ENCODE results near the gene ZNF444.
"Not testable (repeated sequence)": the region's sequence is repeated elsewhere in the genome, so short reads cannot be mapped to it uniquely, and the experiment has no call there.

ZNF444 gene

DNA sequence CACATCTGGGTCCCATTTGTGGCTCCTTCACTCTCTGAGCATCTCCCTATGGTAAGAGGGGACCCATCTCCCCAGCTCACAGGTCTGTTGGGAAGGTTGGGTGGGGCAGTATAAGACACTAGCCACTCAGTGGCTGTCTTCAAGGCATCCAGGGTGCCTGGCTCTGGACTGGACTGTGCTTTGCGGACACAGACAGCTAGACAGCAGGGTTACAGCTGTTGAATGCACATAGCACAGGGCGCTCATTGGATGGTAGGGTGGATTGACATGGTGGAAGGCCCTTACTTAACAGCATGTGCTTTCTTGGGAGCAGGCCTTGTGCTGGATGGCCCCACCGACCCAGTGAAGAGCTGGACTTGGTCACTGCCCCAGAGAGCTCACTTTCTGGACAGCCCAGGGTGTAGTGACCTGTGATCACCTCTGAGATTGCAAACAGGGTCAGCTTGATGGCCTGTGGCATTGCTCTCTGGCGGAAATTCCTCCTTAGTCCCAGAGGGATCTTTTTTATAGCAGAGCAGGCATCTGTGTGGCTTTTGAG, 1.9 kb downstream of the ZNF444 start:
- Mint-ChIP-seq H3K27ac (peak overlapping the region; percentile 41), H3K36me3 (ENCODE audit: low read depth) (peaks cover 1% of the 10 kb centered on the region), H3K27me3 (no peaks in the 10 kb centered on the region), H3K4me3 (peak overlapping the region; percentile 81), H3K4me1 (peaks cover 38% of the 10 kb centered on the region), H3K9me3 (no peaks in the 10 kb centered on the region)
- DNase-seq (no peak), ATAC-seq (no peak)

DNA sequence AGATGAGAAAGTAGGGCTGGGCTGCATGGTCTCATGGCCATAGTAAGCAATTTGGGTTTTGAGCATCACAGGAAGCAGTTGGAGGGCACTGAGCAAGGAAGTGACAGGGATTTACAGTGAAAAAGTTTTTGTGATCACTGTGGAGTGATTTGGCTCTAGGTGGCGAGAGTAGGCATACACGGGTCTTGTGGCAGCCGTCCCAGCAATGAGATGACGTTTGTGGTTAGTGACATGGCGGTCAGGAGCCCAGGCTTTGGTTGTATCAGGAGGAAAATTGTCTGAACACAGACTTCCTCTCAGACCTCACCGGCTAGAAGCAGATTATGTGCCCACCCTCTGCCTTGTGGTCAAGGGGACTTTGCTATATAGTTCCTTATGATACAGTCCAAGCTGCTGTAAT, 3.3 kb downstream of the ZNF444 start:
- Mint-ChIP-seq H3K27ac (peak overlapping the region; percentile 7), H3K9me3 (no peaks in the 10 kb centered on the region), H3K4me3 (no peak overlapping the region), H3K36me3 (ENCODE audit: low read depth) (peaks cover 8% of the 10 kb centered on the region), H3K27me3 (no peaks in the 10 kb centered on the region), H3K4me1 (peaks cover 36% of the 10 kb centered on the region)
- DNase-seq (no peak), ATAC-seq (no peak)

DNA sequence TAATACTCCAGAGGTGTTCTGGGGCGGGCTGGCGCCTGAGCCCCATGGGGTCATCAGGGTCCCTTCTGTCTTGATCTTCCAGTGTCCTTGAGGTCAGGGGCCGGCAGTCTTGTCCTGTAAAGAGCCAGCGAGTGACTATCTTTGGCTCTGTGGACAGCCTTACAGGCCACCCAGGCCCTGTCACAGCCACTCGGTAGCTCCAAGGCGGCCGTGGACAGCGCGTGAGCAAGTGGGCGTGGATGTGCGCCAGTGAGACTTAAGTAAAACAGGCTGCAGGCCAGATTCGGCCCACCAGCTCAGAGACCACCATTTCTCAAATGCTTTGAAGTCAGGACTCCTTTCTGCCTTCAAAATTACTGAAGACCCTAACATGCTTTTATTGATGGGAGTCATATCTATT, 3.7 kb downstream of the ZNF444 start:
- no peak for ATAC-seq
- H3K27ac Mint-ChIP-seq: no peak overlapping the region
- no peaks in the 10 kb centered on the region for H3K9me3 Mint-ChIP-seq
- no peak for DNase-seq
- H3K4me1 Mint-ChIP-seq: peaks cover 32% of the 10 kb centered on the region
- H3K4me3 Mint-ChIP-seq: no peak overlapping the region
- H3K27me3 Mint-ChIP-seq: no peaks in the 10 kb centered on the region
- H3K36me3 Mint-ChIP-seq (ENCODE audit: low read depth): peaks cover 12% of the 10 kb centered on the region

DNA sequence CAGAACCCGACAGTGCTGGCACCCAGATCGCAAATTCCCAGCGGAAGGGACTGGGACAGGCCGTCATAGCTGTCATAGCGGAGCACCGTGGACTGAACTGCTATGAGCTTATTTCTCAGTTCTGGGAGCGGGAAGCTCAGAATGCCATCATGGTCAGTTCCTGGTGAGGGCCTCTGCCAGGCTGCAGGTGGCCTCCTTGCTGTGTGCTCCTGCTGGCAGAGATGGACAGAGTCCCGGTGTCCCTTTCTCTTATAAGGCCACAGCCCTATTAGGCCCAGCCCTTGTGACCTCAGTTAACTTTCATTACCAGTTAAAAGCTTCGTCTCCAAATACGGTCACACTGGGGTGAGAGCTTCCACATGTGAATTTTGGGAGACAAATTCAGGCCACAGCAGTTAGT, 4.6 kb downstream of the ZNF444 start:
- peaks cover 16% of the 10 kb centered on the region for H3K36me3 Mint-ChIP-seq (ENCODE audit: low read depth)
- H3K4me3 Mint-ChIP-seq: no peak overlapping the region
- no peaks in the 10 kb centered on the region for H3K27me3 Mint-ChIP-seq
- no peak overlapping the region for H3K27ac Mint-ChIP-seq
- no peak for DNase-seq
- H3K9me3 Mint-ChIP-seq: no peaks in the 10 kb centered on the region
- ATAC-seq: no peak
- H3K4me1 Mint-ChIP-seq: peaks cover 25% of the 10 kb centered on the region

DNA sequence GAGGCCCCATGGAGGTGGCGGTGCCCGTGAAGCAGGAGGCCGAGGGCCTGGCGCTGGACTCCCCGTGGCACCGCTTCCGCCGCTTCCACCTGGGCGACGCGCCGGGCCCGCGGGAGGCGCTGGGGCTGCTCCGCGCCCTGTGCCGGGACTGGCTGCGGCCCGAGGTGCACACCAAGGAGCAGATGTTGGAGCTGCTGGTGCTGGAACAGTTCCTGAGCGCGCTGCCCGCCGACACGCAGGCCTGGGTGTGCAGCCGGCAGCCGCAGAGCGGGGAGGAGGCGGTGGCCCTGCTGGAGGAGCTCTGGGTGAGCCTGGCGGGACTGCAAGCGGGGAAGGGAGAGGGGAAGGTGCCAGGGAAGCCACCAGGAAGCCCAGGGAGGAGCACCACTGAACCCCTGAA, 5.8 kb downstream of the ZNF444 start:
- no peak for ATAC-seq
- peaks cover 20% of the 10 kb centered on the region for H3K4me1 Mint-ChIP-seq
- peaks cover 16% of the 10 kb centered on the region for H3K36me3 Mint-ChIP-seq (ENCODE audit: low read depth)

DNA sequence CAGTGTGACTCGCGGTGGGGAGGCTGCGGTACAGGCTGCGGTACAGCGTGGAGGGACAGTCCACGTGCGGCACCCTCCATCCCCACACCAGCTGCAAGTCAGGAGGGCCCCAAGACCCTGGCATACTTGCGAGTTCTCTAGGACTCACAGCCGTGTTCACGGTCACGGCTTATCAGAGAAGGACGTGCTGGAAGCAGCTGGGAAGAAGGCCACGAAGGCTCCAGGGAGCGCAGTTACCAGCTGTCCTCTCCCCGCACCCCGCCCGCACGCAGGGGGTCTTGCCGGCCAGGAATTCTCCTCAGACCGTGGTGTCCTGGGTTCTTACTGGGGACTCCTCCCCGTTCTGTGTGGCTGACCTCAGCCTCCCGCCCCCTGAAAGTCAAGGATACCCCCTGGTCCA, 6.2 kb downstream of the ZNF444 start:
- H3K27me3 Mint-ChIP-seq: no peaks in the 10 kb centered on the region
- no peak for ATAC-seq
- no peak overlapping the region for H3K27ac Mint-ChIP-seq
- H3K36me3 Mint-ChIP-seq (ENCODE audit: low read depth): peaks cover 16% of the 10 kb centered on the region
- DNase-seq: no peak
- no peaks in the 10 kb centered on the region for H3K9me3 Mint-ChIP-seq
- no peak overlapping the region for H3K4me3 Mint-ChIP-seq
- peaks cover 16% of the 10 kb centered on the region for H3K4me1 Mint-ChIP-seq

More for the DNA sequence above, 5.8 kb downstream of the ZNF444 start:
- no peak overlapping the region for H3K27ac Mint-ChIP-seq
- H3K4me3 Mint-ChIP-seq: no peak overlapping the region
- H3K9me3 Mint-ChIP-seq: no peaks in the 10 kb centered on the region
- H3K27me3 Mint-ChIP-seq: no peaks in the 10 kb centered on the region
- no peak for DNase-seq

DNA sequence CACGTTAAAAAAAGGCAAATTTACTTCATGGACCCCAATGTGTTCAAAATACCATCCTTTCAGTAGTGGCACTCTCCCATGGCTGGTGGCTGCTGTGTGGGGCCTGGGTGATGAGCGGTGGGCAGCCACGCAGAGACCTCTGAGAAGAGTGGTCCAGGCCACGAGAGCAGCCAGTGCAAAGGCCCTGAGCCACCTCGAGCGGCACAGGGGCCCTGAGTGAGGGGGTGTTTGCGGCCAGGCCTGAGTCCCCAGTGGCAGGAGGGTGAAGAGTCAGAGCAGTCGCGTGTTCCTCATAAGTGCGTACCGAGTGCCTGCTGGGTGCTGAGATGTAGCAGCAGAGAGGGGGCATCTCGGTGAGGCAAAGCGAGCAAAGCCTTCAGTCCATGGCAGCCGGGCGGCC, 7.0 kb downstream of the ZNF444 start:
- Mint-ChIP-seq H3K4me1 (peaks cover 14% of the 10 kb centered on the region), H3K9me3 (no peaks in the 10 kb centered on the region), H3K36me3 (ENCODE audit: low read depth) (peaks cover 17% of the 10 kb centered on the region), H3K4me3 (no peak overlapping the region), H3K27me3 (no peaks in the 10 kb centered on the region), H3K27ac (no peak overlapping the region)
- ATAC-seq: no peak
- DNase-seq: no peak

DNA sequence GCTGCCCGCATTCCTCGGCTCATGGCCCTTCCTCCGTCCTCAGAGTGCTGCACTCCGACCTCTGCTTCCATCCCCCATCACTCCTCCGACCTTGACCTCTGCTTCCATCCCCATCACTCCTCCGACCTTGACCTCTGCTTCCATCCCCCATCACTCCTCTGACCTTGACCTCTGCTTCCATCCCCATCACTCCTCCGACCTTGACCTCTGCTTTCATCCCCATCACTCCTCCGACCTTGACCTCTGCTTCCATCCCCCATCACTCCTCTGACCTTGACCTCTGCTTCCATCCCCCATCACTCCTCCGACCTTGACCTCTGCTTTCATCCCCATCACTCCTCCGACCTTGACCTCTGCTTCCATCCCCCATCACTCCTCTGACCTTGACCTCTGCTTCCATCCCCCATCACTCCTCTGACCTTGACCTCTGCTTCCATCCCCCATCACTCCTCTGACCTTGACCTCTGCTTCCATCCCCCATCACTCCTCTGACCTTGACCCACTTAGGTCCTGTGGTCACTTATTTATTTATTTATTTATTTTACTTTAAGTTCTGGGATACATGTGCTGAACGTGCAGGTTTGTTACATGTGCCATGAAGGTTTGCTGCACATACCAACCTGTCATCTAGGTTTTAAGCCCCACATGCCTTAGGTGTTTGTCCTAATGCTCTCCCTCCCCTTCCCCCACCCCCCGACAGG, 8.0 kb downstream of the ZNF444 start:
- H3K27ac Mint-ChIP-seq, H3K9me3 Mint-ChIP-seq, H3K27me3 Mint-ChIP-seq, ATAC-seq, H3K4me3 Mint-ChIP-seq, DNase-seq: not testable (repeated sequence)
- Mint-ChIP-seq H3K36me3 (ENCODE audit: low read depth) (peaks cover 18% of the 10 kb centered on the region), H3K4me1 (peaks cover 11% of the 10 kb centered on the region)

DNA sequence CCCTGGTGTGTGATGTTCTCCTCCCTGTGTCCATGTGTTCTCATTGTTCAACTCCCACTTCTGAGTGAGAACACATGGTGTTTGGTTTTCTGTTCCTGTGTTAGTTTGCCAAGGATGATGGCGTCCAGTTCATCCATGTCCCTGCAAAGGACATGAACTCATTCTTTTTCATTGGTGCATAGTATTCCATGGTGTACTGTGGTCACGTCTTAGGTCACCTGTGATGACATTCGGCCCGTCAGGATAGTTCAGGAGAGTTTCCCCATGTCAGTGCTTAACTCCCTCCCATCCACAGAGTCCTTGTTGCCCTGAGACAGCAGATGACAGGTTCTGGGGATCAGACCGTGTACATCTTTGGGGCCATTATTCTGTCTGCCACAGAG, 8.6 kb downstream of the ZNF444 start:
- Mint-ChIP-seq H3K4me1 (peaks cover 7% of the 10 kb centered on the region), H3K4me3 (no peak overlapping the region), H3K27ac (no peak overlapping the region), H3K36me3 (ENCODE audit: low read depth) (peaks cover 18% of the 10 kb centered on the region), H3K27me3 (no peaks in the 10 kb centered on the region), H3K9me3 (no peaks in the 10 kb centered on the region)
- ATAC-seq (no peak), DNase-seq (no peak)

DNA sequence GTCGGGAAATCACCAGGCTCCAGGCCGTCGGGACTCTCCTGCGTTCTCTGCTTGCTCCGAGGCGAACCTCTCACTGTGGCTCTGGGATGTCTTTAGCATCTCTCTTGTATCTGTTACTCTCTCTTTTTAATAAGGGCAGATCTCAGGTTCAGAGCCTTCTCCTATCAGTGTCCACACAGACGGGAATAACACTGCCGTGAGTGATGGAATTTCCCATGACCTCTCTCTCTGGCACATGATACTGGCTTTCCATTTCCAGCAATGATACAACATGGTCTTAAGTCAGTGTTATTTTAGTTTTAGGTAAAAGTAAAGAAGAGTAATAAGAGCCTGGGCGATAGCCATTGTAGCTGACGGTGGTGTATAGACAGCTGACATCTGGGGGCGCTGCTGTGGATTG, 9.3 kb downstream of the ZNF444 start:
- H3K27me3 Mint-ChIP-seq: no peaks in the 10 kb centered on the region
- H3K4me3 Mint-ChIP-seq: no peak overlapping the region
- H3K36me3 Mint-ChIP-seq (ENCODE audit: low read depth): peaks cover 18% of the 10 kb centered on the region
- DNase-seq (no peak), ATAC-seq (no peak)
- no peaks in the 10 kb centered on the region for H3K9me3 Mint-ChIP-seq
- no peak overlapping the region for H3K27ac Mint-ChIP-seq
- H3K4me1 Mint-ChIP-seq: peaks cover 9% of the 10 kb centered on the region

DNA sequence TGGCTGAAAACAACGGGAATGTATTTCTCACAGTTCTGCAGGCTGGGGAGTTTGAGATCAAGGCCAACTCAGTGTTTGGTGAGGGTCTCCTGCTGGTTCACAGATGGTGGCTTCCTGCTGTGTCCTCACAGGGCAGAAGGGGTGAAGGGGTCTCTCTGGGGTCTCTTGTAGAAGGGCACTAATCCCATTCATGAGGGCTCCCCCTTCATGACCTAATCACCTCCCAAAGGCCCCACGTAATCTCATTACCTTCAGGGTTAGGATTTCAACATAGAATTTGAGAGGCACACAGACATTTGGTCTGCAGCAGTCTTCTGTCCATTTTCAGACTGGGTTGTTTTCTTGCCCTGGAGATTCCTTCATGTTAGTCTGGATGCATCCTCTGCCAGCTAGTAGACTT, 11.6 kb downstream of the ZNF444 start:
- no peaks in the 10 kb centered on the region for H3K9me3 Mint-ChIP-seq
- H3K27ac Mint-ChIP-seq: no peak overlapping the region
- no peak overlapping the region for H3K4me3 Mint-ChIP-seq

DNA sequence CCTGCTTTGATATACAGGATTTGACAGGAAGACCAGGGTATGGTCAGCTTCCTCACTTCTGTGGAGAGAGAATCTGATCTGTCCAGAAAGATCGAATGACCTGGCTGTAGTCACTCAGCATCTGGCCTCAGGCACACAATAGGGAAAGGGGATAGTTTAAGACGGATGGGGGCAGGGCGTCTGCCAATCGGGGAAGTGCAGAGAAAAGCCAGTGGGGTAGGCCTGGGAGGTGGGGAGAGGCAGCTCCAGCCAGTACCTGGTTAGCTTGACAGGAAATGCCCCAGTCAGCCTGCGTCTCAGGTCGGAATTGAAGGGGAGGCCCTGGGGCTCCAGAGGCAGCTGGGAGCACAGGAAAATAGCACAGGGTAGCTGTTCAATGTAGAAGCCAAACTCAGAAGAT, 12.4 kb downstream of the ZNF444 start:
- Mint-ChIP-seq H3K27ac (peak overlapping the region; percentile 16), H3K36me3 (ENCODE audit: low read depth) (peaks cover 14% of the 10 kb centered on the region), H3K27me3 (no peaks in the 10 kb centered on the region), H3K4me1 (peaks cover 9% of the 10 kb centered on the region), H3K4me3 (no peak overlapping the region), H3K9me3 (no peaks in the 10 kb centered on the region)
- no peak for ATAC-seq
- DNase-seq: no peak

More for the DNA sequence above, 11.6 kb downstream of the ZNF444 start:
- no peak for ATAC-seq
- Mint-ChIP-seq H3K4me1 (peaks cover 9% of the 10 kb centered on the region), H3K27me3 (no peaks in the 10 kb centered on the region), H3K36me3 (ENCODE audit: low read depth) (peaks cover 18% of the 10 kb centered on the region)
- DNase-seq: no peak

DNA sequence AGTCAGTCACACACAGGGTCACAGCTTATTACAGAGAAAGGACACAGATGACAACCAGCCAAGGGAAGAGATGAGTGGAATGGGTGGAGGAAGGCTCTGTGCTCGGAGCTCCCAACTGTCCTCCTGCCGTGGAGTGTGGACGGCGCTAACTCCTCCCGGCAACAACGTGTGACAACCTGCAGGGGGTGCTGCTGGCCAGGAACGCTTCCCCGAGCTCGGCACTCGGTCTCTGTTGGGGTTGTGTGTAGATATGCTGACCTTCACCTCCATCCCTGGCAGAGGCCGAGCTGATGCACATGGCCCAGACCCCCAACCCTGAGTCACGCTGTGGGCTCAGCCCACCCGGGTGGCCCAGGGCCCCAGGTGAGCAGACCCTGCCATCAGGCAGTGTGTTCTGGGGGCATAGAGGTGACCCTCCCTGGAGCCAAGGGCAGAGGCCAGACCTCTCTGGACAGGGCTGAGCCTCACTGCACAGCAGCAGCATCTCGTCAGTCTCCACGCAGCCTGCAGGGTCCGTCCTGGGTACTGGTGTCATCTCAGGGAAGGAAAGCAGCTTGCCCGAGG, 14.1 kb downstream of the ZNF444 start:
- DNase-seq: no peak
- Mint-ChIP-seq H3K36me3 (ENCODE audit: low read depth) (peaks cover 12% of the 10 kb centered on the region), H3K4me3 (no peak overlapping the region), H3K27me3 (no peaks in the 10 kb centered on the region), H3K4me1 (peaks cover 9% of the 10 kb centered on the region), H3K27ac (no peak overlapping the region), H3K9me3 (no peaks in the 10 kb centered on the region)
- ATAC-seq: peak; percentile 18

DNA sequence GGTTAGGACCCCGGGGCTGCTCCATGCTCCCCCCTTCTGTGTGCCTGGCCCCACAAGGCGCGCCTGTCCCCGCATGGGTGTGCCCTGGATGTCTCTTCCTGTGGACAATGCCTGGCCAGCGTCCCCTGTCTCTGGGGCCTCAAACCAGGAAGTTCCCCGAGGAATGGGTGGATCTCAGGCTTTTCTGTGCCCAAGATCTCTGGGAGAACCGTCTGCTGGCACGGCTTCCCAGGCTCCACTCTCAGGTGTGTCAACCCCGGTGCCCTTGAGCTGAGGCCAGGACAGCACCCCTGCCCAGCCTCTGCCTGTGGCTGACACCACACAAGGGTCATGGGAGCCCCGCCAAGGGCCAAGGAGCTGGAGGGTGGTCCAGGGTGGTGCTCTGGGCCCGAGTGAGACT, 15.7 kb downstream of the ZNF444 start:
- ATAC-seq: no peak
- H3K4me1 Mint-ChIP-seq: peaks cover 9% of the 10 kb centered on the region
- no peak overlapping the region for H3K4me3 Mint-ChIP-seq
- H3K9me3 Mint-ChIP-seq: no peaks in the 10 kb centered on the region
- DNase-seq: no peak
- no peaks in the 10 kb centered on the region for H3K27me3 Mint-ChIP-seq
- peaks cover 9% of the 10 kb centered on the region for H3K36me3 Mint-ChIP-seq (ENCODE audit: low read depth)
- no peak overlapping the region for H3K27ac Mint-ChIP-seq

DNA sequence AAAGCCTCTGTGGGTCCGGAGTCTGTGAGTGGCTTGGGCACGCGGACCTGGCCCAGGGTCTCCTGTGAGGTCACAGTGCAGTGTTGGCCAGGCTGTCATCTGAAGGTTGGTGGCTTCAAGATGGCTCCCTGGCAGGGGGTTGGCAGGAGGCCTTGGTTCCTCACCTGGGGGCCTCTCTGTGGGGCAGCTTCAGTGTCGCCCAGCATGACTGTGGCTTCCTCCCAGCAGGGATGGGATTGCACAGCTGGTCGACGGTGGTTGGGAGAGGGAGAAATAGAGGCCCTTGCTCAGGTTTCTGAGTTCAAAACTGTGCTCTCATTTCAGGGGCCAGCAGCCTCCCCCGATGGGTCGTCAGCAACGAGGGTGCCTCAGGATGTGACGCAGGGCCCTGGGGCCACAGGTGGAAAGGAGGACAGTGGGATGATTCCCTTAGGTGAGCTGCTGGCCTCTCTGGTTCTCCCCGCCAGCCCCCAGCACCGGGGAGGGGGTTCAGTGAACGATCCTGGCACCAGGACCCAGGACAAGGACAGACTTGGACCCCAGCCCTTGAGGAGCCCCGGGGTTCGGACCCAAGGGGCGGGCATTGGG, 17.2 kb downstream of the ZNF444 start:
- H3K27ac Mint-ChIP-seq: no peak overlapping the region
- H3K4me1 Mint-ChIP-seq: peaks cover 11% of the 10 kb centered on the region

More for the DNA sequence above, 17.2 kb downstream of the ZNF444 start:
- Mint-ChIP-seq H3K27me3 (no peaks in the 10 kb centered on the region), H3K9me3 (no peaks in the 10 kb centered on the region), H3K4me3 (no peak overlapping the region), H3K36me3 (ENCODE audit: low read depth) (peaks cover 7% of the 10 kb centered on the region)
- ATAC-seq (no peak), DNase-seq (no peak)
